GM18867 (cell line): Measurements from ENCODE around the gene LENG8.
"Not testable (repeated sequence)": the region's sequence is repeated elsewhere in the genome, so short reads cannot be mapped to it uniquely, and the experiment has no call there.

Experiments used
- ATAC-seq: cut with Tn5 transposase; IDR thresholded peaks from one replicate; pipeline ENCODE4 v1.9.1; 2021; ENCODE audit warnings: mild to moderate bottlenecking, moderate library complexity; ENCODE audit not compliant: unreplicated experiment

LENG8 gene

DNA sequence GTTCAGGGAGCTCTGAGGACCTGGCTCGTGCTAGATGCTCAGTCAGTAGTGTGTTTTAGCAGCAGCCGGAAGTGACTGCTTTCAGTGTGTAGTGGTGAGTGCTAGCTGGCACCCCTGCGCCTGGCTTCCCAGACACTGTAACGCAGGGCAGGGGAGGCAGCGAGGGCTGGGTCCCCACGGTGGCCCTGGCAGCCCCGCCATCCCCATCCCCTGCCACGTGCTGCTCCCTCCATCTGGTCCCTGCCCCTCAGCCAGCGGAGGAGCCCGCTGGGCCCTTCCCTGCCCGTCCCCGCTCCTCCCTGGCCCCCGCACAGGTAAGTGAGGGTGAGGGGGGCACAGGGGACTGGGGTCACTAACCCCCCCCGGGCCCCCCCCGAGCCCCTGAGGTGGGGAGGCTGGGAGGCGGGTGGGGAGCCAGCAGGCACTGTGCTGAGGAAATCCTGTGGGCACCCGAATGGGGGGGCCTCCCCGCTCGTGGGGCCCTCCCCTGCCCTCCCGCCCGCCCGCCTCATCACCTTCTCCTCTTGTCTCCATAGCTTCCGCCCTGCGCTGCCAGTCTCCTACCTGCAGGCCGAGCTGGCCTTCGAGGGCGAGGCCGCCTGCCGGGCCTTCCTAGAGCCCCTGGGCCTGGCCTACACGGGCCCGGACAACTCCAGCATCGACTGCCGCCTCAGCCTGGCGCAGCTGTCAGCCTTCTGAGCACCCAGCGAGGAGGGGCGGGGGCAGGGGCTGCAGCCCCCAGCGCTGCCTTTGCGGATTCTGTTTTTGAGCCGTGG is 11.4 kb downstream of the LENG8 start:
- ATAC-seq: no peak

DNA sequence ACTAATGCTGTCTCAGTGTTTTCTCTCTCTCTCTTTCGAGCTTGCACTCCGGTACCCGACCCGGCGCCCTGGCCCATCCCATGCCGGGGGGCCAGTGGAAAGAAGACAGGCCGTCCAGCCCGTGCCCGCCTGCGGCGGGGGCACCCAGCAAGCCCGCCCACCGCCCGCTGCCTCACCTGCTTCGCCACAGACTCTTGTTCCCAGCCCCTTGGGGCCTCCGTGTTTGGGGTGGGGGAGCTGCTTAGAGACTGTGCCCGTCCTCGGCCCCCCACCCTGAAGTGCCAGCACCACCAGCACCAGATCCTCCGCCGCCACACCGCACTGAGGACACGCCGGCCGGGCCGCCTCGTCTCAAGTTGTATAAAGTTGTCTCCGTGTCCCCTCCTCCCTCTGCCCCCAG is 12.2 kb downstream of the LENG8 start:
- ATAC-seq: no peak

DNA sequence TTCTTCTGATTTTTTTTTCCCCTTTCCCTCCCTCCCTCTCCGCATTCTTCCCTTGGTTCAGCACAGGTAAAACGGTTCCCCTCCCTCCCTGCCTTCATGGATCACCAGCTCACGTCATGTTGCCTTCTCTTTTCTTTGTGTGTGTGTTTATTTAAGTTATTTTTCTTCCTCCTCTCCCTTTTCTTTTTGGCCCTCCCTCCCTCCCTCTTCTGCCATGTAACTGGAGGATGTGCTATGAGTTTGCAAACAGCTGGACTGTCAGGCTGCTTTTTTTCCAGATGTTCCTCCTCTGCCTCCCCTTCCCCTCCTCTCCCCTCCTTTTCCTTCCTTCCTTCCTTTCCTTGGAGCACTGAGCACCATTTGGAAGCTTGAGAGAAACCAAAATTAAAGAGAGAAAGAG is 12.6 kb downstream of the LENG8 start:
- ATAC-seq: no peak

DNA sequence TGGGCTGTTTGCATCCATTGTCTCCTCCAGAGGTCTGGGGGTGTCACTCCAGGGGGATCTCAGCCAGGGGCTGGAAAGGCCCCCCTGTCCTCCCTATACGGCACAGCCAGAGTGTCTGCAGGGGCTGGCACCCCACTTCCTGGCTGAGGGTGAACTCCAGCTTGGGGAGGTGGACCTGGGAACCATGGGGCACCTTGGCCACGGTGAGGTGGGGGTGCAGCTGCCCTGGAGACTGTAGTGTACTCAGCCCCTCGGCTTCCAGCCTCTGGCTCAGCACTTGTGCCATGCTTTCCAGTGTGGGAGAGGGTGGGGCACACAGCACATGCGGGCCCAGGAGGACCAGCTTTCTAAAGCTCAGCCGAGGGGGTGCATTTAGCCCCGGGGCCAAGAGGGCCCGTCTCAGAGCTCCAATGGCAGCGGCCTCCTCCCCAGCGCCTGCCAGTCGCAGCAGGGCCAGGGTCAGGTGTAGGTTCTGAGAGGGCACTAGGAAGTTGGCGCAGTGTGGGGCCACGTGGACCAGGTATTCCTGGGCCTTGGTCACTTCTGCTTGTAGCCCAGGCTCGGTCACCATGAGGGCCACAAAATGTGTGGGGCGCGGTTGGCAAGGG is 13.2 kb downstream of the LENG8 start:
- no peak for ATAC-seq

DNA sequence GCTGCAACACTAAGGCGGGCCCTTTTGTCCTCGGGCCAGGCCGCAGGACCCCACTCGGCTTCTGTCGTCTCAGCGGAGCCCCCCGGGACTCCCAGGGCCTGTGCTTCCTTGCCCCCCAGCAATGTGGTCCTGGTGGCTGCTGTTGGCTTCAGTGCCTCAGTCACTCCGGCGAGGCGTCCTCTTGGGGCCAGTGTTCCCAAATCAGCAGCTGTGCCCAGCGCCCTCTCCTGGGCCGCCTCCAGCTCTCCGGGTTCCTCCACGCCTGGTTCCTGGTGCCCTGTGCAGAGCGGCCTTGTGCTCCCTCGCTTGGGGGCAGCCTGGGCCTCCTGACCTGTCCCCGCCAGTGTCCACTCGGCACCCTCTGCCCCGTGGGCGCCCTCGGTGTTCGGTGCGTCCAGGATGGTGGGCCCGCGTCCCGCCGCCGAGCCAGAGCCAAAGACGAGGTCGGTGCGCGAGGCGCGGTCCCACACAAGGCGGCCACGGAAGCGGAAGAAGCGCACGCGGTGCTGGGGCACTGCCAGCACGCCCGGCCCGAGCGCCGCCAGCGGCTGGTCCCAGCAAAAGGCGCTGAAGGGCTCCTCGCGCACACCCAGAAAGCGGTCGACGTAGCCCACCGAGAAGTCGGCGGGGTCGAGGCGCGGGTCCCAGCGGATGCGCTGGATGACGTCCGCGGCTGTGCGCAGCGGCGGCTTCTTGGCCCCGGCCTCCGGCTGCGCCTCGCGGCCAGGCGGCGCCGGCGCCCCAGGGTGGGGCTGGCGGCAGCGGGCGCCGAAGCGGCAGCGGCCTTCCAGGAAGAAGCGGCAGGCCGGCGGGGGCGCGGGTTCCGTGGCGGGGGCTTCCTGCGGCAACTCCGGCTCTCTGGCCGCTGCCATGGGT is 13.9 kb downstream of the LENG8 start:
- peak; percentile 22 for ATAC-seq

DNA sequence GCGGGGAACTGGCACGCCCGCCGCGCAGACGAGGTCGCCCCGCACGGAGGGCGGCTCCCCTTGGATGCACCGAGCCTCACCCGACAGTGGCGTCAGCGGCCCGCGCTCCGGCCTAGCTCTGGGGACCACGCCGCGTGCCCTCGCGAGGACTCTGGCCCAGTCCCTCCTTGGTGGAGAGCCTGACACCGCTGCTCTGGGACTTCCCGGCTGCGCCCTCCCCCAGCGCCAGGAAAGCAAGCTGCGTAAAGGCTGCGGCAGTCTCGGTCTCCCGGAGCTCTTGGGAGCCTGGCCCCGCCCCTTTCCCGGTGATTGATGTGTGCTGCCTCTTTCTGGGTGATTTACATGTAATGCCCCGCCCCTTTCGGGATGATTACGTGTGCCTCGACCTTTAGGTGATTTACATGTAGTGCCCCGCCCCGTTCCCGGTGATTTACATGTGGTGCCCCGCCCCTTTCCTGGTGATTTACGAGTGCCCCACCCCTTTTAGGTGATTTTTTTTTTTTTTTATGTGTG is 14.6 kb downstream of the LENG8 start, which contains the start of gene LENG9:
Gene LENG9, minus strand, starts transcription at position 248 of the 513 bp plus-strand sequence. CDS start 252 bp downstream, outside the sequence.
- peak; percentile 56 for ATAC-seq

DNA sequence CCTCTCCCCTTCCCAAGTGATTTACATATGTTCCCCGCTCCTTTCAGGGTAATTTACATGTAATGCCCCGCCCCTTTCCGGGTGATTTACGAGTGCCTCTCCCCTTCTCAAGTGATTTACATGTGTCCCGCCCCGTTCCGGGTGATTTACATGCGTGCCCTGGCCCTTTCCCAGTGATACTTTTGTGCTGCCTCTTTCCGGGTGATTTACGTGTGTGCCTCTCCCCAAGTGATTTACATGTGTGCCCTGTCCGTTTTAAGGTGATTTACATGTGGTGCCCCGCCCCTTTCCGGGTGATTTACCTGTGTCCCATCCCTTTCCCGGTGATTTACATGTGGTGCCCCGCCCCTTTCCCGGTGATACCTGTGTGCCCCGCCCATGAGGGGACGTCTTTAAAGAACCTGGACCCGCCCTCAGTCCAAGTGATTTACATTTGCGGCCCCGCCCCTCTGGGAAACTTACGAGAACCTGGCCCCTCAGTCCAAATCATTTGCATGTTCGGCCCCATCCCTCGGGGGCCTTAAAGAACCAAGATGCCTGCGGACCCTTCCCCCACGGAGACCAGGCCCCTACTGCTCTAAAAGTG is 15.1 kb downstream of the LENG8 start:
- peak; percentile 52 for ATAC-seq

DNA sequence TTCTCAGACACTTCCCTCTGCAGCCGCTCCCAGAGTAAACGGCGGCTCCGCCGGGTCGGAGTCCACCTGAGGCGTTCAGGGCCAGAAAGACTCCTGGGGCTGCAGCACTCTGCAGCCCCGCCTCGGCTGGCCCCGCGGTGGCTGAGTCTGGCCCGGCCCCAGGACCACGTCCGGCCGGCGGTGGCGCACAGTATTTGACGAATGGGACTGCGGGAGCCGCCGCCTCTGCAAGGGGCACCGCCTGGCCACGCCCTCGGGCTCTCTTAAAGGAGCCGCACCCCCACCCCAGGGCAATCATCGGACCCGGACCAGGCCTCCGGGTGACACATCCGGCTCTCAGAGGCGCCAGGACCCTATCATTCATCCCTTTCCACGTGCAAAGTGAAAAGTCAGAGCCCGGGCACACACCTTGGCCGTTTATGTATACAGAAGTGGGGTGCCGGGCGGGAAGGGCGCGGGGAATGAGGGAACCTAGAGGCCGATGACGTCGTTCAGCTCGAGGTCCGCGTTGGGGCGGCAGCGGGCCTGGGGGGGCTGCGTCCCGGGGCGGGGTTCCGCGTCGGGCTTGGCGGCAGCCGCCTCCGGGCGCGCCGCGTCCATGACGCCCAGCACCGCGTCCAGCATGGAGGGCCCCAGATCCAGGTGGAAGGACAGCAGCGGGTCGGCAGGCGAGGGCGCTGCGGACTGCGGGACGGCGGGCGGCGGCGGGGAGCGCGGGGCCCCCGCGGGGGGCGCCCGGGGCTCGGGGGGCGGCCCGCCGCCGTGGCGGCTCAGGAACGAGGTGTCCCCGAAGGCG is 15.8 kb downstream of the LENG8 start:
- ATAC-seq: peak; percentile 44

DNA sequence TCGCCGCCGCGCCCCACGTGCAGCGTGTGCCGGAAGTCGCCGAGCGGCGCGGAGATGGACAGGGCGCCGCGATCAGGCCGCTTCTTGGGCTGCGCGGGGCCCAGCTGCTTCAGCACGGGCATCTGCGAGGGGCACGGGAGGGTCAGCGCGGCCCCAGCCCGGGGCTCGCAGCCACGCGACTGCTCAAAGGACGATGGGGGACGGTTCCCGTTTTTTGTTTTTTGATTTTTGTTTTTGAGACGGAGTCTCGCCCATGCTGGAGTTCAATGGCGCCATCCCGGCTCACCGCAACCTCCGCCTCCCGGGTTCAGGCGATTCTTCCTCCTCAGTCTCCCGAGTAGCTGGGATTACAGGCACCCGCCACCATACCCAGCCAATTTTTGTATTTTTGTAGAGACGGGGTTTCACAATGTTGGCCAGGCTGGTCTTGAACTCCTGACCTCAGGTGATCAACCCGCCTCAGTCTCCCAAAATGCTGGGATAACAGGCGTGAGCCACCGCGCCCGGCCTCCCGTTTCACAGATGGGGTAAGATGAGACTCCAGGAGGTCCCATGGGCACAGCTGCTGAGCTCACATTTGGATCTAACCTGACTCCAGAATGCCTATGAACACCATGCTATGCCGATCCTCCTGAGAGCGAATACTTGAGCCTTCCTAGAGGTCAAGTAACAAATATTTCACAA is 16.6 kb downstream of the LENG8 start:
- no peak for ATAC-seq

DNA sequence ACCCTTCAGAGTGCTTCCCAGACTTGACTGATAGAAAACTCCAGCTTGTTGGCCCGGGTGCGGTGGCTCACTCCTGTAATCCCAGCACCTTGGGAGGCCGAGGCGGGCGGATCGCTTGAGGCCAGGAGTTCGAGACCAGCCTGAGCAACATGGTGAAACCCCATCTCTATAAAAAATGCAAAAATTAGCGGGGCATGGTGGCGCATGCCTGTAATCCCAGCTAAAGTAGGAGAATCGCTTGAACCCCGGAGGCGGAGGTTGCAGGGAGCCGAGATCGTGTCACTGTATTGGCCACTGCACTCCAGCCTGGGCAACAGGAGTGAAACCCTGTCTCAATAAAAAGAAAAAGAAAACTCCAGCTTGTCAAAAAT is 17.1 kb downstream of the LENG8 start:
- not testable (repeated sequence) for ATAC-seq

DNA sequence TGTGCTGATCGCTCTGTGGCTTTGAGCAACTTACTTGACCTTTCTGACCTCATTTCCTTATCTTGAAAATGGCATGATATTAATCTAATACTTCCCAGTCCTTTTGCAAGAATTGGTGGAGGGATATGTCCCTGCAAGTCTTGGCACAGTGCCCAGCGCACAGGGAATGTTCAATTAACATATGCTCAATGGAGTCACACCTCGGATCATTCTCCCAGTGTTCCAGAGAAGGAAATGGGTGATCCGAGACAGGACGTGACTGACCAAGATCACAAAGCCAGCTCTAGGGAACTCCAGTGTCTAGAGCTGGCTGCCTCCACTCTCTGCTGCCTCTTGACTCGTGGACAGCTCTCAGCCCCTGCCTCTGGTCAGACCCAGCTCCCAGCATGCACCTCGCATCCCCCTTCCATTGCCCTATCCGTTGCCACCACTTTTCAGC is 20.5 kb downstream of the LENG8 start:
- no peak for ATAC-seq

DNA sequence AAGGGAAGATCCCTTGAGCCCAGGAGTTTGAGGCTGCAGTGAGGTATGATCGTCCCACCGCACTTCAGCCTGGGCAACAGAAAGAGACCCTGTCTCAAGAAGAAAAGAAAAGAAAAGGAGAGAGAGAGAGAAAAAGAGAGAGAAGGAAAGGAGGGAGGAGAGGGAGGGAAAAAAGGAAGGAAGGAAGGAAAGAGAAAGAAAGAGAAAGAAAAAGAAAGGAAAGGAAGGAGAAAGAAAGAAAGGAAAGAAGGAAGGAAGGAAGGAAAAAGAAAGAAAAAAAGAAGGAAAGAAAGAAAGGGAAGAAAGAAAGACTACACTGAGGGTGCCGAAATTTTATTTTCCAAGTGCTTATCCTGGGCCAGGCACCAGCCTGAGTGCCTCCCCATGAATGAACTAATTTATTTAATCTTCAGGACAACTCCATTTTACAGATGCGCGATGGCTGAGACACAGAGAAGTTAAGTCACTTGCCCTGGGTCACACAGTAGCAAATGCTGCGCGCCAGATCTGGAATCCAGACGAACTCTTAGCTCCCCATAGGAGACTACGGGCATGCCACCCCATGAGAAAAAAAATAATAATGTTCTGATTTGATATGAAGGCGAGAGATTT is 21.4 kb downstream of the LENG8 start:
- no peak for ATAC-seq

DNA sequence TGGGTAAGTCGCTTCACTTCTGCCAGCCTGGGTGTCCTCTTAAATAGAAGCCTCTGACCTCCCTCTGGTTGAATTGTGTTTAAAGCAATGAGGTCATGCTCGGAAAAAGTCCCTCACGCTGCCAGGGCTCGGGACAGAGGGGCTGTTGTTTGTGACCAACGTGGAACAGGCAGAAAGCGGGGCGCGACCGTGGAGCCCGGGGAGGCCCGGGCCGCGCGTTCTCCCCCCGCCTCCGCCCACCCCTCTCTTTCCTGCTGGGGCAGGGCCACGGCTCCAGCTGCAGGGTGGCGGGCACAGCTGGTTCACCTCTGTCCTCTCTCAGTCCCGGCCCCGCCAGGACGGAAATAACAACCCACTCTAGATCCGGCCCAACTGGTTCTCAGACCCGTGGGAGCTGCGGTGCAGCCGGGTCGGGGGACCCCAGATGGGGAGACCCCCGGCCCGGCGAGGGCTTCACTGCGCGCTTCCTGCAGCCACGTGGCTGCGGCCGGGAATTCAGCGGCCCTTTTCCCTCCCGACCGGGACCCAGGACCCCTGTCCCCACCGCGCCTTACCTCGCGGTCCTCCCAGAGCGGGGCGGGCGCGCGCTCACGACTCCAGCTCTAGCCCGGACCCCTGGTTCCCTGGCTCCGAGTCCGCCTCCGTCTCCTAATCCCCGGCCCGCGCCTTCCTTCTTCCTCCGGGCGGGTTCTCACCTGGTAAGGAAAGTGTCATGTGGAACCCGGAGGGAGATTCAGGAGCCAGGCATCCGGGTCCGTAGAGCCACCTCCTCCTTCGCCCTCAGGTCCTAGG is 22.2 kb downstream of the LENG8 start:
- ATAC-seq: no peak

DNA sequence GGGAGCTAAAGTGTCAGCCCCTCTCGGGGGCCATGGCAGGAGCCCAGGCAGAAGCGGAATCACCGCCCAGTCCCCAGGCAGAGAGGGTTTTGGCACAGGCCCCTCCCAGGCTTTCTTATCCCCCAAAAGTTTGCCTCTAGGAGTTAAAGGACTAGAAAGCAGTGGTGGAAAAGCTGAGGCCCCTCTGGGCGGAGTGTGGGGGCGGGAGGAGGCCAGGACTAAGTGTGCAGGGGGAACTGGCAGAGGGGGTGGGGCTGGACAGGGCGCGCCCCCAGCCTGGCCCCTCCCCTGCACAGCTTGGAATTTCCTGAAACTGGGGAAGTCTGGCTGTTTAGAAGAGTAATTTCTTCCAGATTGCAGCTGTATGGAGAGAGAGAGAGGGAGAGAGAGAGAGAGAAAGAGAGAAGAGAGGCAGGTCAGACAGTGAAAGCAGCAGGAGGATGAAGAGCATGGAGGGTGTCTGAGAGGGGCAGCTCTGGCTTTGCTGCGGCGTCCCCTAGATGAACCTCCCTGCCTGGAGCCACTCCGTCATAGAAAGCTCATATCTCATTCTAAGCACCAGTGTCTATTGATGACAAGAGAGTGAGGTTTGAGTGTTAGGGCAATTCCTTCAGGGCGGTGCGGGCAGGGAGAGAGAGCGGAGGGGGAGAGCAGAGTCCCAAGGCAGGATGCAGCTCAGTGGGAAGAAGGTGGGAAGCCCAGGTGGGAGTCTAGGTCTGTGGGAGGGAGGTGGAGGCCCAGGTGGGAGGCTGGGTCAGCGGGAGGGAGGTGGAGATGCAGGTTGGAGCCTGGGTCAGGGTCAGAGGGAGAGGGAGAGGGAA is 24.3 kb downstream of the LENG8 start, which contains the start of gene CDC42EP5:
Gene CDC42EP5, minus strand, starts transcription at position 226 of the 821 bp plus-strand sequence. CDS start 7,749 bp downstream, outside the sequence.
- no peak for ATAC-seq

DNA sequence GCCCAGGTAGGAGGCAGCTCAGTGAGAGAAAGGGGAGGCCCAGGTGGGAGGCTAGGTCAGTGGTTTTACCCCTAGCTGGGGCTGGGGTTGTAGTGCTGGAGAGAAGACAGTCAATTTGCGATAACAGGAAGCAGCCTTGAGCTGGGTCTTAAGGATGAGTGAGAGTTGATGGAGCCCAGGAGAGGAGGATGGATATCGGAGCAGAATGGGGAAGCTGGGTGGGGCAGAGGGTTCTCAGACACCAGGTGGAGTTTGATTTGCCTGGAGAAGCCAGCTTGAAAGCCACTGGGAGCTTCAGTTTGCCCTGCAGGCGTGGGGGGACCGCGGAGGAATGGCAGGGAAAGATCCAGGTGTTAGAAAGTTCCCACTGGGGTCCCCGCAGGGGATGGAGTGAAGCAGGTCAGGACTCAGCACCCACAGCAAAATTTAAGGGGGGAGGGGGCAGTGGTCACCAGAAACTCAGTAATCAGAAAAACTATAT is 24.9 kb downstream of the LENG8 start:
- no peak for ATAC-seq

DNA sequence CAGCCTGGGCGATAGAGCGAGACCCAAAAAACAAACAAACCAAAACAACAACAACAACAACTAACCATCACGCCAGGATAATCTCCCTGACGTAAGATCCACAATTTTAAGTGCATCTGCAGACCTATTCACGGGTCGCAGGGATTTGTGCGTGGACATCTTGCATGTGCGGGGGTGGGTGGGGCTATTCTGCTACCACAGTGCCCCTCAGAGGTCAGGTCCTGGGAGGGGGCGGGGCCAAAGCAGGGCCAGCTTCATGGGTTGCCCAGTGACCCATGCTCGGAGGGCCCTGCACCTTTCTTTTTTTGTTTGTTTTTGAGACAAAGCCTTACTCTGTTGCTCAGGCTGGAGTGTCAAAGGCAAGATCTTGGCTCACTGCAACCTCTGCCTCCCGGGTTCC is 26.7 kb downstream of the LENG8 start:
- no peak for ATAC-seq

DNA sequence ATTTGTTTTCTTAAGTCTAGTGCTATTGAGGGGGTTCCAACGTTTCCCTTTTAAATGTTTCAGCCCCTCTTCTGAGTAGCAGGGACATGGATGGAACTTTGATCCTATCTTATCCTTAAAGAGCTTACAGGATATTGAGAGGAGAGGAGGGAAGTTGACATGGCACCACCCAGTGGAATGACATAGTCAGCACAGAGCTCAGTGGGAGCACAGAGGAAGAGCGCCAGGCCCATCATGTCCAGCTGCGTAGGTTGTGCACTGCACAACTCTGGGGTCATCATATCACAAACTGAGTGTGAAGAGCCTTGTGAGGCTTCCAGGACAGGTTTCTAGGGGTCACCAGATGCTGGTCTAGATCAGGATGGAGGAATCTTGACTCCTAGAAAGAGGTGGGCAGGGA is 28.7 kb downstream of the LENG8 start:
- ATAC-seq: no peak
